ENCODE measurements around the gene KXD1.
"Not testable (repeated sequence)": the region's sequence is repeated elsewhere in the genome, so short reads cannot be mapped to it uniquely, and the experiment has no call there.

KXD1 gene

DNA sequence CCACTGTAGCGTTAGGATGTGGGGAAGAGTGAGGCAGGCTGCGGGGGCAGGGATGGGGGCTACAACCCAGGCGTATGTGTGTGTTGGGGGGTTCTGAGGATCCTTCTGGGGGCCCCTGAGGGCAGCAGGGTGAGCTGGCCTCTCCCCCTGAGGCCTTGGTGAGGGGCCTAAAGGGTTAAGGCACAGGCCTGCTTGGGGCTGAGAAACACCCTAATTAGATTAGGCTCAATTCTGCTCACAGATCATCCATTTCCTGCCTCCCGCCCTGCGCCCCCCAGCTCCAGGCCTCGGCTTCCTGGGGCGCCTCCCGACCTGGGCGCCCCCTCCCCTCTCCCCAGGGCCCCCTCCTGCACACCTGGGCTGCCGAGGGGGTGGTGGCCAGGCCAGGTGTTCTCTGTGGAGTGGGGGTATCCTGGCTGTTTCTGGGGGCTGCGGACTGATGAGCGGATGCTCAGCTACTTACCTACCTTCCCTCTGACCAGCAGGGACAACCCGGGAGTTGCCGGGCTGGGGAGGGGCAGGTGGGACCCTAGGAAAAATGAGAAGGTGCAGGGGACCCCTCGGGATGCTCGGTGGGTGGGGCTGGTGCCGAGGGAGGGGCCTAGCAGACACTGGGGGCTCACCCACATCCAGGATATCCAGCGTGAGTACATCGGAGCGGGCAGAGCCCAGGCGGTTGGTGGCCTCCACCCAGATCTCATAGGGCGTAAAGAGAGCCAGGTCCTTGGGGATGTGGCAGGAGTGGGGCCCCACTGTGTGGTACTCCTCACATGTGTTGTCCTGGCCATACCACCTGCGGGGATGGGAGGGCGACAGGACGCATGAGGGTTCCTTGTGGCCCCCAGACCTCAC is 40.4 kb downstream of the KXD1 start:
- TF ChIP-seq, protein P1, sequence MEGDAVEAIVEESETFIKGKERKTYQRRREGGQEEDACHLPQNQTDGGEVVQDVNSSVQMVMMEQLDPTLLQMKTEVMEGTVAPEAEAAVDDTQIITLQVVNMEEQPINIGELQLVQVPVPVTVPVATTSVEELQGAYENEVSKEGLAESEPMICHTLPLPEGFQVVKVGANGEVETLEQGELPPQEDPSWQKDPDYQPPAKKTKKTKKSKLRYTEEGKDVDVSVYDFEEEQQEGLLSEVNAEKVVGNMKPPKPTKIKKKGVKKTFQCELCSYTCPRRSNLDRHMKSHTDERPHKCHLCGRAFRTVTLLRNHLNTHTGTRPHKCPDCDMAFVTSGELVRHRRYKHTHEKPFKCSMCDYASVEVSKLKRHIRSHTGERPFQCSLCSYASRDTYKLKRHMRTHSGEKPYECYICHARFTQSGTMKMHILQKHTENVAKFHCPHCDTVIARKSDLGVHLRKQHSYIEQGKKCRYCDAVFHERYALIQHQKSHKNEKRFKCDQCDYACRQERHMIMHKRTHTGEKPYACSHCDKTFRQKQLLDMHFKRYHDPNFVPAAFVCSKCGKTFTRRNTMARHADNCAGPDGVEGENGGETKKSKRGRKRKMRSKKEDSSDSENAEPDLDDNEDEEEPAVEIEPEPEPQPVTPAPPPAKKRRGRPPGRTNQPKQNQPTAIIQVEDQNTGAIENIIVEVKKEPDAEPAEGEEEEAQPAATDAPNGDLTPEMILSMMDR (IDR thresholded peaks at IDR 0.05; ENCODE audit: low read depth, low read length, missing control alignments), result no peak
- Histone ChIP-seq H3K4me3 (ENCODE audit: low read depth, low read length) (no peak overlapping the region), H3K36me3 (replicated peaks) (no peaks in the 10 kb centered on the region), H3K27ac (no peak overlapping the region), H3K27me3 (replicated peaks) (peaks cover 2% of the 10 kb centered on the region)
- DNase-seq, result no peak
- in situ Hi-C loops (cut with HindIII; ENCODE audit: low pct_ligation_motif_present, low sequenced_read_pairs), result loop anchor here (25.0 kb wide), 1 partner anchor 264 kb away; no protein-coding TSS in a partner anchor

DNA sequence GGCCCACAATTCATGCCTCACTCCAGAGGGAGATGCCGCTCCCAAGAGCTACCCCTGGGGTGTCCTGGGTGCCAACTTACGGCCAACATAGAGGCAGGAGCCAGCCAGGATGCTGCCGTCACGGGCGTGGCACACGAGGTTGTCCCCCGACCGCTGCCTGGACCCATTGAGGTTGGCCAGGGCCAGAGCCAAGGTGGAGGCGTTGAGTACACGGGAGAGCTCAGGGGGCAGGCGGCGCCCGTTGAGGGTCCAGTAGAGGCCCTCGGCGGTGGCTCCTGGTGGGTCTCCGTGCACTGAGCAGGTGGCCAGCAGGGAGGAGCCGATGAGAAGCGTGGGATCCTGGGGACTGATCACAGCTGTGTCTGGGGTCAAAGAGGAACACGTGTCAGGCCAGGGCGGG is 41.8 kb downstream of the KXD1 start:
- Histone ChIP-seq H3K27me3 (replicated peaks) (peaks cover 13% of the 10 kb centered on the region), H3K27ac (no peak overlapping the region), H3K4me3 (ENCODE audit: low read depth, low read length) (no peak overlapping the region), H3K36me3 (replicated peaks) (no peaks in the 10 kb centered on the region)
- in situ Hi-C loops (cut with HindIII; ENCODE audit: low pct_ligation_motif_present, low sequenced_read_pairs), result loop anchor here (25.0 kb wide), 1 partner anchor 263 kb away; no protein-coding TSS in a partner anchor
- DNase-seq, result no peak
- TF ChIP-seq, protein P1 (IDR thresholded peaks at IDR 0.05; ENCODE audit: low read depth, low read length, missing control alignments), result no peak

DNA sequence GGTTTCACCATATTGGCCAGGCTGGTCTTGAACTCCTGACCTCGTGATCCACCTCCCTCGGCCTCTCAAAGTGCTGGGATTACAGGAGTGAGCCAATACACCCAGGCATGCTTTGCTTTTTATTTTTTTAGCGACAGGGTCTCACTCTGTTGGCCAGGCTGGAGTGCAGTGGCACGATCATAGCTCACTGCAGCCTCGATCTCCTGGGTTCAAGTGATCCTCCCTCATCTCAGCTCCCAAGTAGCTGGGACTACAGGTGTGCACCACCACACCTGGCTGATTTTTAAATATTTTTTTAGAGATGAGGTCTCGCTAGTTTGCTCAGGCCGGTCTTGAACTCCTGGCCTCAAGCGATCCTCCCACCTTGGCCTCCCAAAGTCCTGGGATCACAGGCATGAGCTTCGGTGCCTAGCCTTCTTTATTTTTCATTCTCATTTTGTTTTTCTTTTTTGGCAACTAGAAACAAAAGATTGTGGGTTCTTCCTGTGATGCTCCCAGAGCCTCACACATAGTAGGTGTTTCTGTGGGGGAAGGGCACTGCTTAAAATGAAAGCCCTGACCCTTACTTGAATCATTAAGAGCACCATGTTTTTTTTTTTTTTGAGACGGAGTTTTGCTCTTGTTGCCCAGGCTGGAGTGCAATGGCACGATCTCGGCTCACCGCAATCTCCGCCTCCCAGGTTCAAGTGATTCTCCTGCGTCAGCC is 43.2 kb downstream of the KXD1 start:
- H3K36me3 ChIP-seq (replicated peaks); H3K4me3 ChIP-seq (ENCODE audit: low read depth, low read length); DNase-seq; in situ Hi-C loops (cut with HindIII; ENCODE audit: low pct_ligation_motif_present, low sequenced_read_pairs); H3K27ac ChIP-seq: not testable (repeated sequence)
- H3K27me3 ChIP-seq (replicated peaks), result peaks cover 25% of the 10 kb centered on the region

DNA sequence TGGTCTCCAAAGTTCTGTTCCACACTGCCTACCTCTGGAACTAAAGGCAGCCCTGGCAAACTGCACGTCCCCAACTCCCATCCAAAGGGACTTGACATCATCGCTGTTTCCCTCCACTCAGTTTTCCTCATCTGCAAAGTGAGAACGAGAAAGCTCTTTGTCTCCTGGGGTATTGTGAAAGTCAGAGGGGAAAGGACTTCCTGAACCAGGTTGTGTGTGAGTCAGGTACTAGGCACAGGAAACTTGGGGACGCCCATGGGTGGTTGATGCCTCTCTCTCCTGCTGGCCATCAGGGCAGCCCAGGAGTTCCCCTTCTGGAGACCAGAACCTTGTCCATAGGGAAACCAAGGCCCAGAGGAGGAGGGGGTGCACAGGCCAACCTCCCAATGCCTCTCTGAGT is 44.2 kb downstream of the KXD1 start:
- no peak for DNase-seq
- Histone ChIP-seq H3K27me3 (replicated peaks) (peaks cover 32% of the 10 kb centered on the region), H3K36me3 (replicated peaks) (no peaks in the 10 kb centered on the region), H3K4me3 (ENCODE audit: low read depth, low read length) (no peak overlapping the region), H3K27ac (no peak overlapping the region)
- in situ Hi-C loops (cut with HindIII; ENCODE audit: low pct_ligation_motif_present, low sequenced_read_pairs), result no loop called here
- TF ChIP-seq, protein P1 (IDR thresholded peaks at IDR 0.05; ENCODE audit: low read depth, low read length, missing control alignments), result no peak

DNA sequence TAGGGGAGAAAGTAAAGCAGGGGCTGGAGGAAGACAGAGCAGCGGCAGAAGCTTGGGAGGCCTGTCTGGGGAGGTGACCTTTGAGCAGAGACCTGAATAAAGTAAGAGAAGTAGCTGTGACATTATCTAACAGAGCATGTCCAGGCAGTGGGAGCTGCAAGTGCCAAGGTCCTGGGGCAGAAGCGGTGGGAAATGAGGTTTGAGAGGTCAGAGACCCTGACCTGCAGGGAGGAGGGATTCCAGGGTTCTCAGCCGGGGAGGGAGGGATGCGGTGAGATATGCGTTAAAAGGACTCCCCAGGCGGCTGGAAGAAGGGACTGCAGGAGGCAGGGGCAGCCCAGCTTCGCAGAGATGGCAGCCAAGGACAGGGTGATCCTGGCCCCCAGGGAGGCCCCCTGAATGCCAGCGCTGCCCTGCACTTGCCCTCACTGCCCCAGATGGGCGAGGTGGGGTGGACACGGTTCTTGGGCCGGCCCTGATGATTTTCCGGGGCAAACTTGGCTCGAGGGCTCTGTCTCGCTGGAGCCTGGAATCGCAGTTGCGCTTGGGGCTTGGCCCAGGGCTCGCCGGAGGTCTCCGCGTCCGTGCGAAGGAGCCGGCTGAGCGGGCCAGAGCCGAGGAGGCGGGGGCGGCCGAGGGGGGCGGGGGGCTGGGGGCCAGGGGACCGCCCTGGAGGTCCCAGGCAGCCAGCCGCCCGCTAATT is 45.7 kb downstream of the KXD1 start:
- no peak overlapping the region for H3K27ac ChIP-seq
- in situ Hi-C loops (cut with HindIII; ENCODE audit: low pct_ligation_motif_present, low sequenced_read_pairs), result no loop called here
- H3K36me3 ChIP-seq (replicated peaks), result no peaks in the 10 kb centered on the region
- peaks cover 44% of the 10 kb centered on the region for H3K27me3 ChIP-seq (replicated peaks)
- DNase-seq, result no peak
- H3K4me3 ChIP-seq (ENCODE audit: low read depth, low read length), result peak overlapping the region; percentile 34
- TF ChIP-seq, protein P1 (IDR thresholded peaks at IDR 0.05; ENCODE audit: low read depth, low read length, missing control alignments), result peak; percentile 67

Data from brain microvascular endothelial cell (primary cell).